Measurements from ENCODE around the gene INTS15.
A peak's percentile ranks its signal among the peaks of the same experiment; 100 is the strongest.
"Not testable (repeated sequence)": the region's sequence is repeated elsewhere in the genome, so short reads cannot be mapped to it uniquely, and the experiment has no call there.

Gene INTS15

GRCh38 chr7:6619961-6620360, 30.1 kb downstream of the INTS15 start:
- no peak for DNase-seq

GRCh38 chr7:6621195-6622133, 31.6 kb downstream of the INTS15 start:
- DNase-seq, result no peak

GRCh38 chr7:6622134-6622710, 32.4 kb downstream of the INTS15 start:
- DNase-seq, result no peak

- DNase-seq, result no peak
These were observed 33.9 kb downstream of the INTS15 start for GRCh38 chr7:6623589-6624245.

GRCh38 chr7:6624246-6624611, 34.4 kb downstream of the INTS15 start:
- DNase-seq, result no peak

- DNase-seq, result peak; percentile 48
These were observed 38.2 kb downstream of the INTS15 start for GRCh38 chr7:6628045-6628444.

GRCh38 chr7:6630007-6630849, 40.4 kb downstream of the INTS15 start:
- no peak for DNase-seq

- DNase-seq, result no peak
These were observed 41.8 kb downstream of the INTS15 start for GRCh38 chr7:6631605-6632004.

GRCh38 chr7:6634021-6634420, 44.2 kb downstream of the INTS15 start:
- no peak for DNase-seq

- not testable (repeated sequence) for DNase-seq
These were observed 45.1 kb downstream of the INTS15 start for GRCh38 chr7:6634971-6635370.

GRCh38 chr7:6636741-6637543, 47.1 kb downstream of the INTS15 start, which contains the start of gene ZNF316:
ZNF316 (plus strand) TSS chr7:6637318; CDS start chr7:6642410, 5,092 bp downstream.
- no peak for DNase-seq

- no peak for DNase-seq
These were observed 47.9 kb downstream of the INTS15 start for GRCh38 chr7:6637544-6638229.

- DNase-seq, result no peak
These were observed 49.2 kb downstream of the INTS15 start for GRCh38 chr7:6639032-6639431.

- no peak for DNase-seq
These were observed 49.8 kb downstream of the INTS15 start for GRCh38 chr7:6639627-6640026.

GRCh38 chr7:6640246-6640721, 50.5 kb downstream of the INTS15 start:
- no peak for DNase-seq

GRCh38 chr7:6641305-6642035, 51.6 kb downstream of the INTS15 start:
- DNase-seq, result no peak

GRCh38 chr7:6642239-6642839, 52.5 kb downstream of the INTS15 start:
- no peak for DNase-seq

- no peak for DNase-seq
These were observed 53.2 kb downstream of the INTS15 start for GRCh38 chr7:6642861-6643640.
